NCI-H2196 treated with DMSO at 0.1 percent for 48 hours (cell line): ENCODE results near the gene FN1.

Experiments used
- DNase-seq: peaks from one replicate; lab custom pipeline; 2025; ENCODE audit not compliant: unreplicated experiment; lab: John Stamatoyannopoulos, UW

Gene FN1

DNA sequence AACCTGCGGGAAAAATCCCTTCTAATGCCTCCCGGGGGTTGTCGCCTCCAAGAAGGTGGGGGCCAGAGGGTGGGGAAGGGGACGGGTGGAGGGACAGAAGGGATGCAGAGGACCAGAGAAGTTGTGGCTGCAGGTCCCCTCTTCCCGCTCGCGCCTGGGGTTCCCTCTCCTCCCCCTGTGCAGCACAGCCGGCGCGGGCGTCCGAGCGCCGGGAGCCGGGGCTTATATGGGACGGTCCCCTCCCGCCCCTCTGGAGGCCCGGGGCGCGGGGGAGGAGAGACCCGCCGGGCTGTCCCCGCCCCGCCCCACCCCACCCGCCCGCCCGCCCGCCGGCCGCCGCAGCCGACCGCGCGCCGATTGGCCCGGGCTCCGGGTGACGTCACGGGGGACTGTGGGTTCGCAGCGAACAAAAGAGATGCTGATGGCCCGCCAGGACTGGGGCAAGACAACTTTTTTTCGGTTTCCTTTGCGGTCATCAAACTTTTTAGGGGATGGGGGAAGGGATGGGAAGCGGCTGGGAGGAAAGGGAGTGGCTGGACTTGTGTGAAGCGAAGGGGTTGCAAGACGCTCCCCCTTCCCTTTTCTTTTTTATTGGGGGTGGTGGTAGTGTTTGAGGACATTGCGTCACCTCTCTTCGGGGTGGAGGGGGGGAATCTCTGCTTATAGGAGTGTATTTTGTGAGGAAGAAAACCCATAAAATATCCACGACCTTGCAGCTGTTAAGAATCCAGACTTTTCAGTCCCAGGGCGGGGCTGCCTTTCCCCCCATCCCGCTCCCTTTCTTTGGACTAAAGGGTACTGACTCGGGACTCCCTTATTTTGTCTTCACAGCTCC, at the start of gene FN1:
Gene FN1 (minus strand): TSS at position 199 of the 835 bp plus-strand sequence. CDS start 266 bp downstream, outside the sequence.
- peak; percentile 9 for DNase-seq

DNA sequence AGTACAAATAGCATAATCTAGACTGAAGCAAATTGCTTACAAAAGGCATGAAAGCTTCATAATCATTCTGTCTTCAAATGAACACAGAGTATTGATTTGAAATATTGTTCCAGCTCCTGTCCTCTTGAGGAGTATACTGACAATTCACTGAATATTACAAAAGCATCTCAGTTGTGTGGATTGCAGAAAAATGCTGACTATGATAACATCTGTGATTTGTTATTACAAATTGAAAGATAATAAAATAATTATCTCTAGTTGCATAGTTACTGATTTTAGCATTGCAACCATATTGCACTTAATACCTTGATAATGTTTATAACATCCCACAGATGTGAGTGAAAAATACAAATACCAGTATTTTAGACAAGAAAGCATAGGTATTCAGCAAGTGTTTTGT, 49.2 kb upstream of the FN1 start:
- no peak for DNase-seq

DNA sequence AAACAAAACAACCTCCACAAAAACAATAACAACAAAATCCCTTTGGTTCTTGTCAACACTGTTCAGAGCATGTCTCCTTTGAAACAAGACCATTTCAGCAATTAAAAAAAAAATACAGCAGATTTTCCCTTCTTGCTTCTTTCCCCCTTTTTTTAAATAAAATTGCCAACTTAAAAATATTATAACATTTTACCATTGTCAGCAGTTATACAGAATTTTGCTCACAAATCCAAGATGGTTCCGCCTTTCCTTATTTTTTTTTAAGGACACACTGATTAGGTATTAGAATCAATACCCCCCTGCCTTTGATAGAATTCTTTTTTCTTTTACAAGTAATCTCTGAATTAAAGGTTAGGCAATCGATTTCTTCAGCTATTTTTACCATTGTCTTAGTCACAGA, 48.7 kb upstream of the FN1 start:
- DNase-seq = no peak

DNA sequence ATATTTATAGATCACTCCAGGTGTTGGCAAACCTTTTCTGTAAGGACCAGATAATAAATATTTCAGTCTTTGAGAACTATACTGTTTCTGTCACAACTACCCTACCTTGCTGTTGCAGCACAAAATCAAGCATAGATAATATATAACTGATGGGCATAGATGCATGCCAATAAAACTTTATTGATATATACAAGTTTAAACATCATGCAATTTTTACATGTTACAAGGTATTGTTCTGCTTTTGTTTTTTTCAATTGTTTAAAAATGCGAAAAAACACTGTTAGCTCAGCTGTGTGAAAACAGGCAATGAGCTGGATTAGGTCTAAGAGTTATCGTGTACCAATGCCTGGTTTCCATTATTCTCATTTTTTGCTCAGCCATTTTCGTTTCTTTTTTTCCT, 47.6 kb upstream of the FN1 start:
- DNase-seq = no peak

GRCh38 chr2:215479536-215480240, 43.8 kb upstream of the FN1 start:
- DNase-seq = no peak

DNA sequence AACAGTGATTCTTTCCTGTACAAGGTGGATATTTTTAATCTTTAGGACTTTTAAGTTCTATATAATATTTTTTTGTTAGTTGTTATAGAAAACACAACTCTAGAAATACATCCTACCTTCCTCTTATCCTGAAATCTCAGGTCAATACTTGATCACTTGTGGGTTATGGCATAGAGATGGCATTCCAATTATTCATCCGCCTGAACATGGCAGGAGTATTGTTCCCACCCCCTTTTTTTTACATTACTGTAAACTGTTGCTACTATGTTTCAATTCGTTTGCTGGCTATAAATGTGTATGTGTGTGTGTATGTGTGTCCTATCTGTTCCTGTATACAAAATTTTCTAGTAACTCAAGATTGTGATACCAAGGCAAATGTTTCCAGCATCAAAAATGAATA, 43.3 kb upstream of the FN1 start:
- DNase-seq = no peak

DNA sequence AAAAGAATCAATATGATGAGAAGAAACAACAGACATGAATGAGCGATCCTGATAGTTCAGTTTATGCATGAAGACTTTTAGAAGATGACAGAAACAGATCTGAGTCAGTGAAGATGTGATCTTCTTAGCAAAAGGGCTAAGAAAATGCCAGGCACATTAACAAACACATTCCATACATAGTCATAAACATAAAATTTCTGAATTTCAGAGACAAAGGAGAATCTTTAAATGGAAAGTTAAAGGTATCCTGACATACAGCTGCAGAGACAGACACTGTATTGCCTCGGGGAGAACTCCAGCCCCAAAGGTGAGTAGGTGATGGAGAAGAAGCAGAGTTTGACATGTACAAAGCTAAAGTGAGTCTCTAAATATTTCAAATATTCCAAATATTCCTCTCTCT, 40.6 kb upstream of the FN1 start:
- no peak for DNase-seq

DNA sequence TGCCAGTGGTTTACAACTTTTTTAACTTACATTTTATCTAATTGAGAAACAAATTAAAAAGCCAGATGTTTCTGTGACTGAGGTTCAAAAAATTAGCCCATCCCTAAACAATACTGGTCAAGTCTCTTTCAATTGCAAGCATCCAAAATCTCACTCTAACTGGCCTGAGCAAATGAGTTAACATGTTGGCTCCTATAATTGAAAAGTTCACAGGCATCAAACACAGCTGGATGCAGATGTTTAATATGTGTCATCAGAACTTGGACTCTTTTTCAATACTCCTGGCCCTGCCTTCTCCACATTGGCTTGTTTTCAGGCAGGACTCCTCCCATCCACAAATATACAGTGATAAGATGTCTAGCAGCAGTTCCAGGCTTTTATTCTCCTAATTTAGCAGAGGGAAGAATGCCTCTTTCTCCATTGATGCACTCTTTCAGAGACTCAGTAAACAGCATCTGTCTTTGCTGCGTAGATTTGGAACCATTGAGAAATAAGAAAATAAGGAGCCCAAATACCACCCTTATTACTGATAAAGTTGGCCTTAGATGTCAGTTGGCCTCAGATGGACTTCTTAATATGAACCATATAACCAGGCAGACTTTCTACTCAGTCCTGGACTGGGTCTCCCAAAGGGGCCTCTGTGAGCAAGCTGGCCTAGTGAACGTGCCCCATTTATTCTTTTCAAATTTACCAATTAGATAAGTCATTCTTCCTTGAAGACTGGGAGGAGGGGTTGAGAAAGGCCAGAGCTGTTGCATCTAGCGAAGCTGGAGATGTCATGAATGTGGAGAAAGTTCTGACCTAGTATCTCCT, 30.4 kb upstream of the FN1 start:
- DNase-seq = no peak

- DNase-seq = no peak
Observed at GRCh38 chr2:215465256-215465655, 29.4 kb upstream of the FN1 start.

- no peak for DNase-seq
Observed at GRCh38 chr2:215461836-215462532, 26.1 kb upstream of the FN1 start.

DNA sequence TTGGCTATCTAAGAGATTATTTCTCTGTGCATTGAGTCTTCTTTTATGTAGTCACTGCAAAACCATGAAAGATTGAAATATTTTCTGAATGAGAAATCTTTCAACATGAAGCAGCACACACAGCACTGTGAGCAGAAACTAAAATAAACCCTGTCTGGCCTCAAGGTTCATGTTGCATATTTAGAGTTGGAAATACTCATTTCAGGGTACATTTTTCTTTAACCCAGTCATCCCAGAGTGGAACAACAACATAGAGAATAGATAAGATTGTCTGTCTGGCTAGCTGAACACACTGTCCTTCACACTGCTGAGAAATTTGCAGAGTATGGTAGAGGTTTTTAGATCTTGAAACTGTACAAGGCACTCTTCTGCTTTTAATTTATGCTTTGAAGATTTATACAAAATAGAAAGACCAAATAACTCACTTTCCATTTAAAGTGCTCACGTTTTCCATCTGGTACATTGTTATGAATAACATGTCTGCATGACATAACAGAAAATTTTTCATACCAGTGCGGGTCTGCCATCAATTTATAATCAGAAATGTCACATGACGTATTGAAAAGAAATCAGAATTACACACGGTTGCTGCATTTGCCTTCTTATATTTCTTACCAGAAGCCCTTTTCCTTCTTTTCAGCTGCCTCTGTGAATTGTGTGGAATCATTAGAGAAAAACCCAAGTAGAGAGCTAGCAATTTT, 25.0 kb upstream of the FN1 start:
- DNase-seq = no peak

GRCh38 chr2:215455958-215456357, 20.1 kb upstream of the FN1 start:
- DNase-seq = no peak

GRCh38 chr2:215454519-215455246, 18.8 kb upstream of the FN1 start:
- DNase-seq = peak; percentile 3

DNA sequence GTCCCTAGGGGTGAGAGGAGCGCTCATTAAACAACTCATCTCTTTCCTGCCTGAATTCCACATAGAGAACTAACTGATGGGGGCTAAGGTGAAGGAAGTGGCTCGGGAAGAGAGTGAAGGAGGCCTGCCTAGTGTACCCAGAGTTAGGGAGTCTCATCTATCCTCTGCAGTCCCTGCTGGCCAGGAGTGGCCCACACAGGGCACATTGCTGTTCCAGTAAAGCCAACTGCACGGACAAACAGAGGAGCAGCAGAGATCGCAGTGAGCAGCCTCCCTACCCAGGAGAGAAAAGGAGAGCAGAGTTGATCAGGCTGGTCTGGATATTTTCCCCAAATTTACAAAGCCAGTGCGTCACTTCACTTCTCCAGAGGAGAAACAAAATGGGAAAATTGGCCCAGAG, 16.9 kb upstream of the FN1 start:
- no peak for DNase-seq

DNA sequence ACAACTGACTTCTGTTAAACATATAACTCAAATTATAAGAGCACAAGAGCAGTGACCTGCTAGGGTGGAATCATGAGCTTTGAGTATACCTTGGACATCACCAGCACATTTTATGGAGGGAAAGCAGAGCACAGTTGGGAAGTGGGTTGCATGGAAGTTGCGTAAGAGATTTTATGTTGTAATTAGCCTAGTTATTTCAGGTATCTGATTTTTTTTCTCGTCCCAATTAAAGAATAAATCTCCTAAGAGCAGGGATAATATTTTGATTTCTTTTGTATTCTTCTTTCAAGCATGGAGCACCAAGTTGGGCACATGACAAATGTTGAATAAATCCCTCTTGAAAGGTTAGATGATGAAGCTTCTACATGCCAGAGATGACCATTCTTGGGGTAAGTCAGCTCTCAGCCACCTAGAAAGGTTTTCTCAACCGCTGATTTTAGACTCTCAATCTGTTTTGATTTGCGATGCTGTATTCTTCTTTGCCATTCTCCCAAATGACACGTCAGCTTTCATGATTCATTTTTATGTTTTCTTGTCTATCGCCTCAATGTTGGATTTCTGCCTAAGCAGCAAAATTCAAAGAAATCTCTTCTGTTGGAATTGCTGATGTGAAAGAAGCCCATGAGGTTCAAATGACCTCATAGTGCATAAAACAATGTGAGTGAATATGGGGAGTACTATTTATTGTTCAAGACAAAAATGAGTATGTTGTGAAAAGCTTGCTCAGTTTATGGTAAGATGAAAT, 15.3 kb upstream of the FN1 start:
- no peak for DNase-seq

DNA sequence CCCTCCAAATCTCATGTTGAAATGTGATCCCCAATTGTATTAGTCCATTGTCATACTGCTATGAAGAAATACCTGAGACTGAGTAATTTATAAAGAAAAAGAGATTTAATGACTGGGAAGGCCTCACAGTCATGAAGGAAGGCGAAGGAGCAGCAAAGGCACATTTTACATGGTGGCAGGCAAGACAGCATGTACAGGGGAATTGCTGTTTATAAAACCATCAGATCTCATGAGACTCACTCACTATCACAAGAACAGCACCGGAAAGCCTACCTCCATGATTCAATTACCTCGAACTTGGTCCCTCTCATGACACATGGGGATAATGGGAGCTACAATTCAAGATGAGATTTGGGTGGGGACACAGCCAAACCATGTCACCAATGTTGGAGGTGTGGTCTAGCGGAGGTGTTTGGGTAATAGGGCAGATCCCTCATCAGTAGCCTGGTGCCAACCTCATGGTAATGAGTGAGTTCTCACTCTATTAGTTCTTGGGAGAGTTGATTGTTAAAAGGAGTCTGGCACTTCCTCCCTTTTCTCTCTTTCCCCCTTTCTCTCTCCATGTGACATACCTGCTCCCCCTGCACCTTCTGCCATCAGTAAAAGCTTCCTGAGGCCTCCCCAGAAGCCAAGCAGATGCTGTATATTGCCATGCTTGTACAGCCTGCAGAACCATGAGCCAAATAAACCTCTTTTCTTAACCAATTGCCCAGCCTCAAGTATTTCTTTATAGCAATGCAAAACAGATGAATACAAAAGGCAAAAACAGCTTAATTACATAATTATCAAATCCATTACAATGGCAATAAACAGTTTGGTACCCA, 14.5 kb upstream of the FN1 start:
- DNase-seq = no peak

DNA sequence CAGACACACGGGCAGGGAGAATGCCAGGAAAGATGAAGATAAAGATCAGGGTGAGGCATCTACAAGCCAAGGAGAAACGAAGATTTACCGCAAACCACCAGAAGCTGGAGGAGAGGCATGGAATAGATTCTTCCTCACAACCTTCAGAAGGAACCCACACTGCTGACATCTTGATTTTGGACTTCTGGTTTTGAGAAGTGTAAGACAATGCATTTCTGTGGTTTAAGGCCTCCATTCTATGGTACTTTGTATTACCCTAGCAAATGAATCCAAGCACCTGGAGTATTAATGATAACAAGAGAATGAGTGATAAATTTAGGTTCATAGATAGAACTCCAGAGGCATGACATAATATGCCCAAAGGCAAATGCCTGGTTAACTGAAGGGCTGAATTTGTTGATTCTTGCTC, 11.8 kb upstream of the FN1 start:
- no peak for DNase-seq

GRCh38 chr2:215447056-215447455, 11.2 kb upstream of the FN1 start:
- DNase-seq = no peak
